Forelimb muscle (tissue), 1 donor: ENCODE data around the gene SIMC1. TPM values are rescaled to one million over a fixed set of nuclear protein-coding genes. Genes with fewer than 3 reads are reported as not detected.
"Not testable (repeated sequence)": the region's sequence is repeated elsewhere in the genome, so short reads cannot be mapped to it uniquely, and the experiment has no call there.

Experiments used
- DNase-seq: peaks from one replicate; pipeline ENCODE4 v3.0.0-alpha.2; 2013; ENCODE audit warnings: low read depth
- polyA plus RNA-seq: library from polyadenylated mRNA; unstranded; fragments of 120-200 nt; gene quantifications from one replicate; pipeline ENCODE4 v1.2.1, GENCODE V29; 2013; ENCODE audit not compliant: insufficient read length

The SIMC1 gene
- polyA plus RNA-seq, 1 donor, result 13.1 TPM

- DNase-seq, result not testable (repeated sequence)
These were observed 52.0 kb downstream of the SIMC1 start for GRCh38 chr5:176290057-176290840.

GRCh38 chr5:176305356-176305755, 67.1 kb downstream of the SIMC1 start:
- DNase-seq, result not testable (repeated sequence)

- no peak for DNase-seq
These were observed 79.5 kb downstream of the SIMC1 start for GRCh38 chr5:176317534-176318374.

GRCh38 chr5:176319827-176320554, 81.8 kb downstream of the SIMC1 start:
- no peak for DNase-seq

- no peak for DNase-seq
These were observed 82.4 kb downstream of the SIMC1 start for GRCh38 chr5:176320577-176320976.

- no peak for DNase-seq
These were observed 96.0 kb downstream of the SIMC1 start for GRCh38 chr5:176334031-176334770.

- no peak for DNase-seq
These were observed 99.7 kb downstream of the SIMC1 start for GRCh38 chr5:176337913-176338312.

GRCh38 chr5:176339304-176339703, 101.1 kb downstream of the SIMC1 start:
- DNase-seq, result no peak

GRCh38 chr5:176341325-176342157, 103.3 kb downstream of the SIMC1 start:
- no peak for DNase-seq

- no peak for DNase-seq
These were observed 103.9 kb downstream of the SIMC1 start for GRCh38 chr5:176342158-176342483.

GRCh38 chr5:176342766-176343458, 104.7 kb downstream of the SIMC1 start:
- no peak for DNase-seq

GRCh38 chr5:176350416-176350815, 112.2 kb downstream of the SIMC1 start:
- DNase-seq, result no peak

- no peak for DNase-seq
These were observed 114.1 kb downstream of the SIMC1 start for GRCh38 chr5:176352116-176352878.

- DNase-seq, result no peak
These were observed 115.3 kb downstream of the SIMC1 start for GRCh38 chr5:176353533-176353932.

- no peak for DNase-seq
These were observed 117.4 kb downstream of the SIMC1 start for GRCh38 chr5:176355400-176356178.

- no peak for DNase-seq
These were observed 117.9 kb downstream of the SIMC1 start for GRCh38 chr5:176356179-176356566.

GRCh38 chr5:176359658-176360057, 121.4 kb downstream of the SIMC1 start:
- no peak for DNase-seq

GRCh38 chr5:176360894-176361436, 122.7 kb downstream of the SIMC1 start:
- no peak for DNase-seq
